DND-41 (cell line): ENCODE results near the gene PPP1R1B.

Experiments used
- CTCF ChIP-seq: IDR thresholded peaks from 2 replicates; pipeline ENCODE4 v1.5.1; 2012; ENCODE audit warnings: borderline replicate concordance, low read length, moderate library complexity, mild to moderate bottlenecking; ENCODE audit not compliant: poor library complexity, severe bottlenecking; ENCODE audit errors: extremely low read depth
- EZH2 ChIP-seq: IDR thresholded peaks from 3 replicates; pipeline ENCODE4 v1.6.1; 2012; ENCODE audit warnings: borderline replicate concordance, low read depth, mild to moderate bottlenecking, moderate library complexity, low read length, inconsistent platforms; ENCODE audit not compliant: severe bottlenecking

GRCh38 chr17:39595294-39595693 lies 31.5 kb upstream of the PPP1R1B start:
- TF ChIP-seq CTCF (no peak), EZH2 (no peak)
